HEK293 (cell line): ENCODE results near the gene NLRP6.

Source experiments
- CTCF ChIA-PET: fragments of 350-600 bp; formaldehyde crosslinking; extraction: SDS; loops from one replicate; lab custom pipeline; 2021; ENCODE audit warnings: antibody characterized with exemption; lab: Yijun Ruan, JAX
- POLR2A ChIA-PET: fragments of 300-600 bp; formaldehyde crosslinking; extraction: SDS; loops from one replicate; lab custom pipeline; 2020; ENCODE audit warnings: antibody characterized with exemption, inconsistent platforms; lab: Yijun Ruan, JAX
- H3K27ac ChIP-seq: fragments of 200-500 bp; sonication (Bioruptor generic); 2 replicates; pipeline ENCODE4 v1.5.1; 2014; ENCODE audit warnings: low read depth, low read length, control low read depth, inconsistent platforms; ENCODE audit errors: extremely low read depth
- H3K36me3 ChIP-seq, 2 experiments: fragments of 200-500 bp in 1 of 2; sonication (Bioruptor generic) in 1 of 2; 1 replicate in 1 of 2; 2 replicates in 1 of 2; pipeline ENCODE4 v1.5.1; 2014 to 2017; ENCODE audit warnings: inconsistent platforms in 2 of 2, low read length in 2 of 2; ENCODE audit not compliant: control insufficient read depth in 2 of 2, insufficient read depth in 1 of 2
- H3K4me1 ChIP-seq: fragments of 200-500 bp; sonication (Bioruptor generic); 2 replicates; pipeline ENCODE4 v1.5.1; 2014; ENCODE audit warnings: mild to moderate bottlenecking, low read length, inconsistent platforms; ENCODE audit not compliant: control insufficient read depth, insufficient read depth
- H3K4me3 ChIP-seq: 2 replicates; pipeline ENCODE4 v1.5.1; 2011; ENCODE audit warnings: low read depth, mild to moderate bottlenecking, control low read depth, low read length, moderate library complexity
- H3K9me3 ChIP-seq: fragments of 200-500 bp; sonication (Bioruptor generic); 2 replicates; pipeline ENCODE4 v1.5.1; 2014; ENCODE audit warnings: low read depth, low read length, inconsistent platforms; ENCODE audit not compliant: control insufficient read depth, insufficient read depth
- GFI1B ChIP-seq: fragments of 450-650 bp; formaldehyde crosslinking; IDR thresholded peaks from 2 replicates; pipeline ENCODE4 v1.5.1; 2016; ENCODE audit warnings: missing biosample characterization, missing genetic modification characterization
- HOXC10 ChIP-seq: sonication (generic); formaldehyde crosslinking; IDR thresholded peaks from 2 replicates; pipeline ENCODE4 v1.8.1; 2023; ENCODE audit warnings: mild to moderate bottlenecking, missing genetic modification reagents
- KLF16 ChIP-seq: fragments of 450-650 bp; formaldehyde crosslinking; IDR thresholded peaks from 2 replicates; pipeline ENCODE4 v1.5.1; 2017; ENCODE audit warnings: missing biosample characterization, missing genetic modification characterization
- PRDM10 ChIP-seq: fragments of 450-650 bp; formaldehyde crosslinking; IDR thresholded peaks from 2 replicates; pipeline ENCODE4 v1.5.1; 2016; ENCODE audit warnings: missing biosample characterization, missing genetic modification characterization
- RBAK ChIP-seq: fragments of 450-650 bp; formaldehyde crosslinking; IDR thresholded peaks from 2 replicates; pipeline ENCODE4 v1.5.1; 2016; ENCODE audit warnings: missing biosample characterization, missing genetic modification characterization
- WT1 ChIP-seq: fragments of 450-650 bp; formaldehyde crosslinking; IDR thresholded peaks from 2 replicates; pipeline ENCODE4 v1.5.1; 2016; ENCODE audit warnings: missing biosample characterization, missing genetic modification characterization
- ZBTB26 ChIP-seq: fragments of 450-650 bp; formaldehyde crosslinking; optimal IDR thresholded peaks from 2 replicates; pipeline ENCODE3; 2016; ENCODE audit warnings: missing biosample characterization, mild to moderate bottlenecking, missing genetic modification characterization
- ZBTB48 ChIP-seq: fragments of 450-650 bp; formaldehyde crosslinking; IDR thresholded peaks from 2 replicates; pipeline ENCODE4 v1.5.1; 2016; ENCODE audit warnings: missing biosample characterization, missing genetic modification characterization
- ZBTB6 ChIP-seq: fragments of 450-650 bp; formaldehyde crosslinking; IDR thresholded peaks from 2 replicates; pipeline ENCODE4 v1.5.1; 2017; ENCODE audit warnings: missing biosample characterization, missing genetic modification characterization
- ZFHX2 ChIP-seq: fragments of 450-650 bp; formaldehyde crosslinking; conservative IDR thresholded peaks from 2 replicates; pipeline ENCODE4 v1.5.1; 2016; ENCODE audit warnings: missing biosample characterization, missing genetic modification characterization
- ZNF138 ChIP-seq: fragments of 450-650 bp; formaldehyde crosslinking; IDR thresholded peaks from 2 replicates; pipeline ENCODE4 v1.5.1; 2016; ENCODE audit warnings: missing biosample characterization, missing genetic modification characterization, borderline replicate concordance
- ZNF148 ChIP-seq: fragments of 450-650 bp; formaldehyde crosslinking; IDR thresholded peaks from 2 replicates; pipeline ENCODE4 v1.5.0; 2017; ENCODE audit warnings: missing biosample characterization, missing genetic modification characterization, borderline replicate concordance
- ZNF155 ChIP-seq: fragments of 450-650 bp; formaldehyde crosslinking; IDR thresholded peaks from 2 replicates; pipeline ENCODE4 v1.5.1; 2016; ENCODE audit warnings: missing biosample characterization, missing genetic modification characterization
- ZNF169 ChIP-seq: fragments of 450-650 bp; formaldehyde crosslinking; IDR thresholded peaks from 2 replicates; pipeline ENCODE4 v1.5.1; 2016; ENCODE audit warnings: missing biosample characterization, missing genetic modification characterization
- ZNF214 ChIP-seq: fragments of 450-650 bp; formaldehyde crosslinking; IDR thresholded peaks from 2 replicates; pipeline ENCODE4 v1.5.1; 2017; ENCODE audit warnings: missing biosample characterization, mild to moderate bottlenecking, missing genetic modification characterization, borderline replicate concordance
- ZNF335 ChIP-seq: fragments of 450-650 bp; formaldehyde crosslinking; conservative IDR thresholded peaks from 2 replicates; pipeline ENCODE4 v1.5.1; 2016; ENCODE audit warnings: missing biosample characterization, missing genetic modification characterization
- ZNF37A ChIP-seq: fragments of 450-650 bp; IDR thresholded peaks from 2 replicates; pipeline ENCODE4 v1.5.1; 2018; ENCODE audit warnings: missing biosample characterization, missing genetic modification characterization
- ZNF391 ChIP-seq: fragments of 450-650 bp; formaldehyde crosslinking; IDR thresholded peaks from 2 replicates; pipeline ENCODE4 v1.5.1; 2016; ENCODE audit warnings: low read depth, missing biosample characterization, missing genetic modification characterization, borderline replicate concordance
- ZNF510 ChIP-seq: fragments of 450-650 bp; formaldehyde crosslinking; IDR thresholded peaks from 2 replicates; pipeline ENCODE4 v1.5.1; 2018; ENCODE audit warnings: mild to moderate bottlenecking, missing genetic modification characterization, missing biosample characterization; ENCODE audit not compliant: insufficient replicate concordance
- ZNF558 ChIP-seq: fragments of 450-650 bp; formaldehyde crosslinking; IDR thresholded peaks from 2 replicates; pipeline ENCODE4 v1.5.1; 2016; ENCODE audit warnings: missing biosample characterization, missing genetic modification characterization
- ZNF561 ChIP-seq: fragments of 450-650 bp; IDR thresholded peaks from 2 replicates; pipeline ENCODE4 v1.5.1; 2018; ENCODE audit warnings: missing biosample characterization, missing genetic modification characterization, borderline replicate concordance
- ZNF600 ChIP-seq: fragments of 450-650 bp; formaldehyde crosslinking; IDR thresholded peaks from 2 replicates; pipeline ENCODE4 v1.5.1; 2016; ENCODE audit warnings: missing biosample characterization, missing genetic modification characterization
- ZNF629 ChIP-seq: fragments of 450-650 bp; formaldehyde crosslinking; IDR thresholded peaks from 2 replicates; pipeline ENCODE4 v1.5.1; 2017; ENCODE audit warnings: missing biosample characterization, missing genetic modification characterization
- ZNF654 ChIP-seq: fragments of 450-650 bp; formaldehyde crosslinking; IDR thresholded peaks from 2 replicates; pipeline ENCODE4 v1.5.1; 2016; ENCODE audit warnings: low read depth, missing biosample characterization, missing genetic modification characterization
- ZNF776 ChIP-seq: fragments of 450-650 bp; formaldehyde crosslinking; IDR thresholded peaks from 2 replicates; pipeline ENCODE4 v1.5.0; 2017; ENCODE audit warnings: missing biosample characterization, missing genetic modification characterization, borderline replicate concordance
- ZNF777 ChIP-seq: fragments of 450-650 bp; formaldehyde crosslinking; IDR thresholded peaks from 2 replicates; pipeline ENCODE4 v1.5.1; 2017; ENCODE audit warnings: missing biosample characterization, missing genetic modification characterization, borderline replicate concordance
- ZNF837 ChIP-seq: fragments of 450-650 bp; formaldehyde crosslinking; IDR thresholded peaks from 2 replicates; pipeline ENCODE4 v1.5.1; 2016; ENCODE audit warnings: missing biosample characterization, missing genetic modification characterization

Gene NLRP6

GRCh38 chr11:235180-235579 lies 43.0 kb upstream of the NLRP6 start:
- POLR2A ChIA-PET = interaction anchor here (1.3 to 1.8 kb wide), 2 partner anchors 27 to 28 kb away, joined by 4 to 16 read pairs; partner anchors contain the start of genes BET1L and RIC8A
- TF ChIP-seq ZNF155 (tag by site-specific recombination) (no peak), KLF16 (tag by site-specific recombination) (no peak), ZNF148 (tag by site-specific recombination) (no peak), ZNF629 (tag by site-specific recombination) (no peak), ZNF138 (no peak), GFI1B (tag by site-specific recombination) (no peak), ZNF777 (no peak), RBAK (tag by site-specific recombination) (no peak), ZNF776 (no peak), ZFHX2 (tag by site-specific recombination) (no peak), ZBTB6 (tag by site-specific recombination) (no peak), ZNF654 (tag by site-specific recombination) (no peak)

GRCh38 chr11:235609-235996 lies 42.6 kb upstream of the NLRP6 start:
- CTCF ChIA-PET = interaction anchor here (0.6 kb wide), 1 partner anchor 124 kb away, joined by 3 read pairs; no protein-coding TSS in a partner anchor
- Histone ChIP-seq H3K36me3 (peaks cover 0 to 26% of the 10 kb centered on the region in 2 experiments; a peak in 1 of 3 replicates), H3K4me1 (no peaks in the 10 kb centered on the region), H3K9me3 (no peaks in the 10 kb centered on the region), H3K4me3 (peak overlapping the region; percentile 74), H3K27ac (no peak overlapping the region; the same call in 1 of the 2 replicates)
- POLR2A ChIA-PET = interaction anchor here (1.3 to 1.8 kb wide), 2 partner anchors 27 to 29 kb away, joined by 4 to 16 read pairs; partner anchors contain the start of genes BET1L and RIC8A
- TF ChIP-seq ZNF510 (tag by site-specific recombination) (no peak), ZNF600 (tag by site-specific recombination) (peak; percentile 59; the same call in 1 of the 2 replicates), ZNF214 (no peak), ZNF169 (tag by site-specific recombination) (no peak), ZNF335 (no peak), ZNF558 (tag by site-specific recombination) (no peak), ZBTB26 (tag by site-specific recombination) (no peak), ZBTB48 (tag by site-specific recombination) (no peak), ZFHX2 (tag by site-specific recombination) (peak; percentile 36; the same call in 1 of the 2 replicates), WT1 (tag by site-specific recombination) (peak; percentile 61), ZNF561 (tag by site-specific recombination) (no peak), HOXC10 (CRISPR knock-in tag) (no peak), PRDM10 (tag by site-specific recombination) (peak; percentile 74), ZNF391 (tag by site-specific recombination) (no peak), ZNF37A (no peak), ZNF837 (tag by site-specific recombination) (no peak), GFI1B (tag by site-specific recombination) (no peak)

More at GRCh38 chr11:235180-235579, 43.0 kb upstream of the NLRP6 start:
- Histone ChIP-seq H3K36me3 (peaks cover 0 to 27% of the 10 kb centered on the region in 2 experiments; a peak in 2 of 3 replicates), H3K9me3 (no peaks in the 10 kb centered on the region), H3K4me3 (peak overlapping the region; percentile 74), H3K27ac (no peak overlapping the region), H3K4me1 (no peaks in the 10 kb centered on the region)
- CTCF ChIA-PET = interaction anchor here (0.5 to 1.0 kb wide), 4 partner anchors 13 to 124 kb away, joined by 3 to 5 read pairs (median 3); no protein-coding TSS in a partner anchor
